Amygdala (tissue), 56 donors: Measurements from ENCODE around the gene NBPF6.
"Not testable (repeated sequence)": the region's sequence is repeated elsewhere in the genome, so short reads cannot be mapped to it uniquely, and the experiment has no call there.

Source experiments
- DNase-seq, 56 donors: peaks; one replicate each; lab custom pipeline; 2025; lab: John Stamatoyannopoulos, UW

The NBPF6 gene

GRCh38 chr1:108495008-108495407, 44.9 kb downstream of the NBPF6 start:
- DNase-seq, result not testable (repeated sequence)

DNA sequence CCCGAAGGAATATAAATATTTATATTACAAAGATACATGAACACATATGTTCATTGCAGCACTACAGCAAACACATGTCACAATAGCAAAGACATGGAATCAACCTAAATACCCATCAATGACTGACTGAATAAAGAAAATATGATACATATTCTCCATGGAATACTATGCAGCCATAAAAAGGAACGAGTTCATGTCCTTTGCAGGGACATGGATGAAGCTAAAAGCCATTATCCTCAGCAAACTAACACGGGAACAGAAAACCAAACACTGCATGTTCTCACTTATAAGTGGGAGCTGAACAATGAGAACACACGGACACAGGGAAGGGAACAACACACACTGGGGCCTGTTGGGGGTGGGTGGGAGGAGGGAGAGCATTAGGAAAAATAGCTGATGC, 46.7 kb downstream of the NBPF6 start:
- not testable (repeated sequence) for DNase-seq

- no peak for DNase-seq
Observed at GRCh38 chr1:108502138-108502537, 52.0 kb downstream of the NBPF6 start.

DNA sequence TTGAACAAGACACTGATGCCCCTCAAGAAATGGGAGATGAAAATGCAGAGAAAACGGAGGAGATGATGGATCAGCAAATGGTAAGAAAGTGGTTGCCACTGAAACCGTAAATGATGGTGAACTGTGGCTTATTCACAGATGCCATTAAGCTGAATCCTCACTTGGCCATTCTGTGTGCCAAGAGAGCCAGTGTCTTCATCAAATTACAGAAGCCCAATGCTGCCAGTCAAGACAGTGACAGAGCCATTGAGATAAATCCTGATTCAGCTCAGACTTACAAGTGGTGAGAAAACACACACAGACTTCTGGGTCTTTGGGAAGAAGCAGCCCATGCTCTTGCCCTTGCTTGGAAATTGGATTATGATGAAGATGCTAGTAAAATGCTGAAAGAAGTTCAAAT, 52.5 kb downstream of the NBPF6 start:
- DNase-seq, result no peak

- DNase-seq, result no peak
Observed at GRCh38 chr1:108503062-108503733, 53.1 kb downstream of the NBPF6 start.

DNA sequence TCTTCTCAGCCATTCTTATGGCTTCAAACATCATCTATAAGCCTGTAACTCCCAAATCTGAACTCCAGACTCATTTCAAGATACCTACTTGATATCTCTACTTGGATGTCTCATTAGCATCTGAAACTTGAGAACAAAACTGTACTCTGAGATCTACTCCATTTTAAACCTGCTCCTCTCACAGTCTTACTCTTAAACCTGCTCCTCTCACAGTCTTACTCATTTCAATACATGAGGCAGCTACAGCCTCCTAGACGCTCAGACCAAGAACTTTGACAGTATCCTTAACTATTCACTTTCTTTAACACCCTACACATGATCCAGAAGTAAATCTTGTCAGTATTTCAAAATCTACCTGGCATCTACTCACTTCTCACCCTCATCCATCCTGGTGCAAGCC, 54.3 kb downstream of the NBPF6 start:
- DNase-seq, result no peak

DNA sequence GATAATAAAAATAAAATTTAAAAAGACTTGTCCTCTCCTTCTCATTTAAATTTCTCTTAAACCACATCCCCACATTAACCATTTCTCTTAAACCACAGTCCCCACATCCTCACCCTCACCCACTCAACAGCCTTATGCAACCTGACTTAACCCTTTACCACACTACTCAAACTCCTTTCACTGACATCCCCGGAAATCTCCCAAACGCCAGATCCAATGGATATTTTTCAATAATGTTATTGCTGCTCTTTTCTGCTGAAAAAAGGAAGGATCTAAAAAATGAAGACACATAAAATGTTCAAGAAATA, 55.6 kb downstream of the NBPF6 start:
- DNase-seq, result no peak

- peak in 2 of 56 donors; percentile 1 to 3 for DNase-seq
Observed at GRCh38 chr1:108511764-108512163, 61.6 kb downstream of the NBPF6 start.

GRCh38 chr1:108512239-108513043, 62.3 kb downstream of the NBPF6 start:
- DNase-seq, result peak in 2 of 56 donors; percentile 1 to 8

- no peak for DNase-seq
Observed at GRCh38 chr1:108513044-108513415, 62.9 kb downstream of the NBPF6 start.

DNA sequence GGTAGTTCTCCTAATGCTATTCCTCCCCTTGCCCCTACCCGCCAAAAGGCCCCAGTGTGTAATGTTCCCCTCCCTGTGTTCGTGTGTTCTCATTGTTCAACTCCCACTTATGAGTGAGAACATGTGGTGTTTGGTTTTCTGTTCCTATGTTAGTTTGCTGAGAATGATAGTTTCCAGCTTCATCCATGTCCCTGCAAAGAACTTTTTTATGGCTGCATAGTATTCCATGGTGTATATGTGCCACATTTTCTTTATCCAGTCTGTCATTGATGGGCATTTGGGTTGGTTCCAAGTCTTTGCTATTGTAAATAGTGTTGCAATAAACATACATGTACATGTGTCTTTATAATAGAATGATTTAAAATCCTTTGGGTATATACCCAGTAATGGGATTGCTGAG, 63.8 kb downstream of the NBPF6 start:
- DNase-seq, result not testable (repeated sequence)

DNA sequence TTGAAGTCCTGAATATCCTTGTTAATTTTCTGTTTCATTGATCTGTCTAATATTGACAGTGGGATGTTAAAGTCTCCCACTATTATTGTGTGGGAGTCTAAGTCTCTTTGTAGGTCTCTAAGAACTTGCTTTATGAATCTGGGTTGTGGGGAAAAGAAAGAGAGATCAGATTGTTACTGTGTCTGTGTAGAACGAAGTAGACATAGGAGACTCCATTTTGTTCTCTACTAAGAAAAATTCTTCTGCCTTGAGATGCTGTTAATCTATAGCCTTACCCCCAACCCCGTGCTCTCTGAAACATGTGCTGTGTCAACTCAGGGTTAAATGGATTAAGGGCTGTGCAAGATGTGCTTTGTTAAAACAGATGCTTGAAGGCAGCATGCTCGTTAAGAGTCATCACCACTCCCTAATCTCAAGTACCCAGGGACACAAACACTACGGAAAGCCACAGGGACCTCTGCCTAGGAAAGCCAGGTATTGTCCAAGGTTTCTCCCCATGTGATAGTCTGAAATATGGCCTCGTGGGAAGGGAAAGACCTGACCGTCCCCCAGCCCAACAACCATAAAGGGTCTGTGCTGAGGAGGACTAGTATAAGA, 67.3 kb downstream of the NBPF6 start:
- DNase-seq, result not testable (repeated sequence)
